ENCODE results near the gene TMEM72. TPM values are rescaled to one million over a fixed set of nuclear protein-coding genes. Genes with fewer than 3 reads are reported as not detected.

The TMEM72 gene
- total and polyA plus RNA-seq, 2 donors, result 0.05 to 0.07 TPM

- DNase-seq (ENCODE audit: low read depth in 6 of 9, low spot score in 9 of 9), result no peak
- H3K36me3 ChIP-seq (ENCODE audit: control insufficient read depth in 2 of 2, insufficient read depth in 2 of 2, low read length in 1 of 2), result no peaks in the 10 kb centered on the region
- H3K27me3 ChIP-seq (ENCODE audit: control insufficient read depth in 2 of 2, insufficient read depth in 1 of 2, low read length in 1 of 2), result no peaks in the 10 kb centered on the region
- no peak overlapping the region for H3K4me3 ChIP-seq (ENCODE audit: low read length in 2 of 2)
- no peak overlapping the region for H3K27ac ChIP-seq (ENCODE audit: low read depth in 1 of 2, low read length in 1 of 2)
- 85% methylated on average over 9 of the region's 9 CpGs for WGBS
- H3K4me1 ChIP-seq (ENCODE audit: control insufficient read depth in 2 of 2, insufficient read depth in 2 of 2, low read length in 2 of 2), result peaks cover 19 to 45% of the 10 kb centered on the region in 2 donors
- H3K9me3 ChIP-seq (ENCODE audit: control insufficient read depth in 2 of 2, insufficient read depth in 1 of 2, low read length in 1 of 2), result peaks cover 0 to 6% of the 10 kb centered on the region in 2 donors
These were observed 22.5 kb downstream of the TMEM72 start for GRCh38 chr10:44933451-44934321.

DNA sequence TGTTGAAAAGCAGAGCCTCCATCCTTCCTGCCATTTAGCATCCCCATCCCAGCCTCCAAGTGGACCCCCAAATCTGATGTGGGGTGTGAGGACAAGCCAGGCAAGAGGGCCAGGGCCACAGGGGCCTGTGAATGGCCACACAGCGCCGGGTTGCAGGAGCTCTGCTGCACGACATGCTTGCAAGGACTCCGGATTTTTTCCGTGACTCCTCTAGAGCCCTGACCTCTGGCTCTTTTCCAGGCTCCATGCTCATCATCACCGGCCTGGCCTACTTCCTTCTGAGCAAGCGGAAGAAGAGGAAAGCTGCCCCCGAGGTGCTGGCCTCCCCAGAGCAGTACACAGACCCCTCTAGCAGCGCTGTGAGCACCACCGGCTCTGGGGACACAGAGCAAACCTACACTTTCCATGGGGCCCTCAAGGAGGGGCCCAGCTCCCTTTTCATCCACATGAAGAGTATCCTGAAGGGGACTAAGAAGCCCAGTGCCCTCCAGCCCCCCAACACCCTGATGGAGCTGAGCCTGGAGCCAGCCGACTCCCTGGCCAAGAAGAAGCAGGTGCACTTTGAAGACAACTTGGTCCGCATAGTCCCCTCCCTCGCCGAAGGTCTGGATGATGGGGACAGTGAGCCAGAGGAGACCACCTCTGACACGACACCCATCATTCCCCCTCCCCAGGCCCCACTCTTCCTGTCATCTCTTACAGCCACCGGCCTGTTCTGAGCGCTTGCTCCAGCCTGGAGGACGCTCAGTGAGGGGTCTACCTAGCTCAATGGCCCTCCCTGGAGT lies 23.5 kb downstream of the TMEM72 start:
- no peak overlapping the region for H3K27ac ChIP-seq (ENCODE audit: low read depth in 1 of 2, low read length in 1 of 2)
- H3K36me3 ChIP-seq (ENCODE audit: control insufficient read depth in 2 of 2, insufficient read depth in 2 of 2, low read length in 1 of 2), result no peaks in the 10 kb centered on the region
- H3K9me3 ChIP-seq (ENCODE audit: control insufficient read depth in 2 of 2, insufficient read depth in 1 of 2, low read length in 1 of 2), result peaks cover 0 to 6% of the 10 kb centered on the region in 2 donors
- DNase-seq (ENCODE audit: low read depth in 6 of 9, low spot score in 9 of 9), result no peak
- no peaks in the 10 kb centered on the region for H3K27me3 ChIP-seq (ENCODE audit: control insufficient read depth in 2 of 2, insufficient read depth in 1 of 2, low read length in 1 of 2)
- H3K4me1 ChIP-seq (ENCODE audit: control insufficient read depth in 2 of 2, insufficient read depth in 2 of 2, low read length in 2 of 2), result peaks cover 19 to 45% of the 10 kb centered on the region in 2 donors
- WGBS, result 91% methylated on average over 18 of the region's 18 CpGs
- H3K4me3 ChIP-seq (ENCODE audit: low read length in 2 of 2), result no peak overlapping the region

- DNase-seq (ENCODE audit: low read depth in 6 of 9, low spot score in 9 of 9), result no peak
- Histone ChIP-seq H3K27me3 (ENCODE audit: control insufficient read depth in 2 of 2, insufficient read depth in 1 of 2, low read length in 1 of 2) (no peaks in the 10 kb centered on the region), H3K36me3 (ENCODE audit: control insufficient read depth in 2 of 2, insufficient read depth in 2 of 2, low read length in 1 of 2) (no peaks in the 10 kb centered on the region), H3K27ac (ENCODE audit: low read depth in 1 of 2, low read length in 1 of 2) (no peak overlapping the region), H3K4me3 (ENCODE audit: low read length in 2 of 2) (no peak overlapping the region), H3K9me3 (ENCODE audit: control insufficient read depth in 2 of 2, insufficient read depth in 1 of 2, low read length in 1 of 2) (peaks cover 0 to 6% of the 10 kb centered on the region in 2 donors), H3K4me1 (ENCODE audit: control insufficient read depth in 2 of 2, insufficient read depth in 2 of 2, low read length in 2 of 2) (peaks cover 19 to 45% of the 10 kb centered on the region in 2 donors)
- WGBS, result 83% methylated on average over 9 of the region's 9 CpGs
These were observed 24.2 kb downstream of the TMEM72 start for GRCh38 chr10:44935201-44935965.

GRCh38 chr10:44935966-44936295 lies 24.8 kb downstream of the TMEM72 start:
- H3K4me1 ChIP-seq (ENCODE audit: control insufficient read depth in 2 of 2, insufficient read depth in 2 of 2, low read length in 2 of 2), result peaks cover 19 to 45% of the 10 kb centered on the region in 2 donors
- H3K27ac ChIP-seq (ENCODE audit: low read depth in 1 of 2, low read length in 1 of 2), result no peak overlapping the region
- no peaks in the 10 kb centered on the region for H3K27me3 ChIP-seq (ENCODE audit: control insufficient read depth in 2 of 2, insufficient read depth in 1 of 2, low read length in 1 of 2)
- DNase-seq (ENCODE audit: low read depth in 6 of 9, low spot score in 9 of 9), result no peak
- WGBS, result 8% methylated on average over 3 of the region's 3 CpGs
- no peak overlapping the region for H3K4me3 ChIP-seq (ENCODE audit: low read length in 2 of 2)
- peaks cover 0 to 6% of the 10 kb centered on the region in 2 donors for H3K9me3 ChIP-seq (ENCODE audit: control insufficient read depth in 2 of 2, insufficient read depth in 1 of 2, low read length in 1 of 2)
- H3K36me3 ChIP-seq (ENCODE audit: control insufficient read depth in 2 of 2, insufficient read depth in 2 of 2, low read length in 1 of 2), result no peaks in the 10 kb centered on the region

- Histone ChIP-seq H3K9me3 (ENCODE audit: control insufficient read depth in 2 of 2, insufficient read depth in 1 of 2, low read length in 1 of 2) (peaks cover 0 to 6% of the 10 kb centered on the region in 2 donors), H3K27me3 (ENCODE audit: control insufficient read depth in 2 of 2, insufficient read depth in 1 of 2, low read length in 1 of 2) (no peaks in the 10 kb centered on the region), H3K4me3 (ENCODE audit: low read length in 2 of 2) (no peak overlapping the region), H3K27ac (ENCODE audit: low read depth in 1 of 2, low read length in 1 of 2) (no peak overlapping the region), H3K36me3 (ENCODE audit: control insufficient read depth in 2 of 2, insufficient read depth in 2 of 2, low read length in 1 of 2) (no peaks in the 10 kb centered on the region), H3K4me1 (ENCODE audit: control insufficient read depth in 2 of 2, insufficient read depth in 2 of 2, low read length in 2 of 2) (peaks cover 19 to 45% of the 10 kb centered on the region in 2 donors)
- peak in 1 of 9 donors; percentile 38 for DNase-seq (ENCODE audit: low read depth in 6 of 9, low spot score in 9 of 9)
- 85% methylated on average over 7 of the region's 7 CpGs for WGBS
These were observed 25.3 kb downstream of the TMEM72 start for GRCh38 chr10:44936314-44936975.

- peaks cover 19 to 44% of the 10 kb centered on the region in 2 donors for H3K4me1 ChIP-seq (ENCODE audit: control insufficient read depth in 2 of 2, insufficient read depth in 2 of 2, low read length in 2 of 2)
- 94% methylated on average over 9 of the region's 9 CpGs for WGBS
- H3K27me3 ChIP-seq (ENCODE audit: control insufficient read depth in 2 of 2, insufficient read depth in 1 of 2, low read length in 1 of 2), result no peaks in the 10 kb centered on the region
- H3K36me3 ChIP-seq (ENCODE audit: control insufficient read depth in 2 of 2, insufficient read depth in 2 of 2, low read length in 1 of 2), result no peaks in the 10 kb centered on the region
- H3K27ac ChIP-seq (ENCODE audit: low read depth in 1 of 2, low read length in 1 of 2), result no peak overlapping the region
- H3K9me3 ChIP-seq (ENCODE audit: control insufficient read depth in 2 of 2, insufficient read depth in 1 of 2, low read length in 1 of 2), result peaks cover 0 to 6% of the 10 kb centered on the region in 2 donors
- DNase-seq (ENCODE audit: low read depth in 6 of 9, low spot score in 9 of 9), result no peak
- H3K4me3 ChIP-seq (ENCODE audit: low read length in 2 of 2), result no peak overlapping the region
These were observed 26.3 kb downstream of the TMEM72 start for GRCh38 chr10:44937196-44938005.

DNA sequence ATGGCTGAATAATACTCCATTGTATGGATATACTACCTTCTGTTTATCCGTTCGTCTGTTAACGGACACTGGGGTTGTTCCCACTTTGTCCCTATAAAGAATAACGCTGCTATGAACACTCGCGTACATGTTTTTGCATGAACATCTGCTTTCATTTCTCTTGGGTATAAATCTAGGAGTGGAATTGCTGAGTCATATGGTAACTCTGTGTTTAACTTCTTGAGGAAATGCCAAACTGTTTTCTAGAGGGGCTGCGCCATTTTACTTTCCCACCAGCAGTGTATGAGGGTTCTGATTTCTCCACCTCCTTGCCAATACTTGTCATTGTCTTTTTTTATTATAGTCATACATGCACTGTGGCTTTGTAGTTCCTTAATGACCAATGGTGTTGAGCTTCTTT lies 27.8 kb downstream of the TMEM72 start:
- H3K27ac ChIP-seq (ENCODE audit: low read depth in 1 of 2, low read length in 1 of 2), result no peak overlapping the region
- 98% methylated on average over 7 of the region's 7 CpGs for WGBS
- H3K36me3 ChIP-seq (ENCODE audit: control insufficient read depth in 2 of 2, insufficient read depth in 2 of 2, low read length in 1 of 2), result no peaks in the 10 kb centered on the region
- no peak for DNase-seq (ENCODE audit: low read depth in 6 of 9, low spot score in 9 of 9)
- H3K27me3 ChIP-seq (ENCODE audit: control insufficient read depth in 2 of 2, insufficient read depth in 1 of 2, low read length in 1 of 2), result no peaks in the 10 kb centered on the region
- no peak overlapping the region for H3K4me3 ChIP-seq (ENCODE audit: low read length in 2 of 2)
- peaks cover 14 to 29% of the 10 kb centered on the region in 2 donors for H3K4me1 ChIP-seq (ENCODE audit: control insufficient read depth in 2 of 2, insufficient read depth in 2 of 2, low read length in 2 of 2)
- H3K9me3 ChIP-seq (ENCODE audit: control insufficient read depth in 2 of 2, insufficient read depth in 1 of 2, low read length in 1 of 2), result peaks cover 0 to 6% of the 10 kb centered on the region in 2 donors
